ENCODE results near the gene ANGPTL3.
"Not testable (repeated sequence)": the region's sequence is repeated elsewhere in the genome, so short reads cannot be mapped to it uniquely, and the experiment has no call there.

Gene ANGPTL3, protein sequence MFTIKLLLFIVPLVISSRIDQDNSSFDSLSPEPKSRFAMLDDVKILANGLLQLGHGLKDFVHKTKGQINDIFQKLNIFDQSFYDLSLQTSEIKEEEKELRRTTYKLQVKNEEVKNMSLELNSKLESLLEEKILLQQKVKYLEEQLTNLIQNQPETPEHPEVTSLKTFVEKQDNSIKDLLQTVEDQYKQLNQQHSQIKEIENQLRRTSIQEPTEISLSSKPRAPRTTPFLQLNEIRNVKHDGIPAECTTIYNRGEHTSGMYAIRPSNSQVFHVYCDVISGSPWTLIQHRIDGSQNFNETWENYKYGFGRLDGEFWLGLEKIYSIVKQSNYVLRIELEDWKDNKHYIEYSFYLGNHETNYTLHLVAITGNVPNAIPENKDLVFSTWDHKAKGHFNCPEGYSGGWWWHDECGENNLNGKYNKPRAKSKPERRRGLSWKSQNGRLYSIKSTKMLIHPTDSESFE

DNA sequence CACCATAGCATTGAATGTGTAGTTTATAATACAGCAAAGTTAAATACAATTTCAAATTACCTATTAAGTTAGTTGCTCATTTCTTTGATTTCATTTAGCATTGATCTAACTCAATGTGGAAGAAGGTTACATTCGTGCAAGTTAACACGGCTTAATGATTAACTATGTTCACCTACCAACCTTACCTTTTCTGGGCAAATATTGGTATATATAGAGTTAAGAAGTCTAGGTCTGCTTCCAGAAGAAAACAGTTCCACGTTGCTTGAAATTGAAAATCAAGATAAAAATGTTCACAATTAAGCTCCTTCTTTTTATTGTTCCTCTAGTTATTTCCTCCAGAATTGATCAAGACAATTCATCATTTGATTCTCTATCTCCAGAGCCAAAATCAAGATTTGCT is at the start of gene ANGPTL3:
Gene ANGPTL3 (plus strand): TSS at position 240 of the 400 bp plus-strand sequence. CDS start 47 bp downstream, at position 287.
- peak; percentile 68 for DNase-seq

DNA sequence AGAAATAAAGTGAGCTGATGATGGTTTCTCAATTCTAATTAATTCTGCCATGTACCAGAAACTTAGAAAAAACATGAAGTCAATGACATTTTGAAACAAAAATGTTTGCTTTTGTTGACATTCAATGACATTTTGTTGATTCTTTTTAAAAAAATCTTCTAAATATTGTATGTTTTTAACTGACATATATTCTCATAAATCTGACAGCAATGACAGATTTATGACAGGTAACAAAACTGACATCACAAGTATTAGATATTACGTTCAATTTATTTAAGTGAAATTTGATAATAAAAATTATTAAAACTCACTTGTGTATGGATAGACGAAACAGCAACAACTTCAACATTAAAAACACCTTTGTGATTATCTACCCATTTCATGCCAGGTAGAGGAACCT is 36.0 kb upstream of the ANGPTL3 start:
- no peak for DNase-seq

DNA sequence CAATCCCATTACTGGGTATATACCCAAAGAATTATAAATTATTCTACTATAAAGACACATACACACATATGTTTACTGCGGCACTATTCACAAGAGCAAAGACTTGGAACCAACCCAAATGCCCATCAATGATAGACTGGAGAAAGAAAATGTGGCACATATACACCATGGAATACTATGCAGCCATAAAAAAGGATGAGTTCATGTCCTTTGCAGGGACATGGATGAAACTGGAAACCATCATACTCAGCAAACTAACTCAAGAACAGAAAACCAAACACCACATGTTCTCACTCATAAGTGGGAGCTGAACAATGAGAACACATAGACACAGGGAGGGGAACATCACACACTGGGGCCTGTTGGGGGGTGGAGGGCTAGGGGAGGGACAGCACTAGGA is 30.1 kb upstream of the ANGPTL3 start:
- not testable (repeated sequence) for DNase-seq

DNA sequence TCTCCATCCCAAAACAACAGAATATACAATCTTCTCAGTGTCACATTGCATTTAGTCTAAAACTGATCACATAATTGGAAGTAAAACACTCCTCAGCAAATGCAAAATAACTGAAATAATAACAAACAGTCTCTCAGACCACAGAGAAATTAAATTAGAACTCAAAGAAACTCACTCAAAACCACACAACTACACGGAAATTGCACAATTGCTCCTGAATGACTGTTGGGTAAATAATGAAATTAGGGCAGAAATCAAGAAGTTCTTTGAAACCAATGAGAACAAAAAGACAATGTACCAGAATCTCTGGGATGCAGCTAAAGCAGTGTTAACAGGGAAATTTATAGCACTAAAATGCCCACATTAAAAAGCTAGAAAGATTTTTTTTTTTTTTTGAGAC is 29.4 kb upstream of the ANGPTL3 start:
- not testable (repeated sequence) for DNase-seq

DNA sequence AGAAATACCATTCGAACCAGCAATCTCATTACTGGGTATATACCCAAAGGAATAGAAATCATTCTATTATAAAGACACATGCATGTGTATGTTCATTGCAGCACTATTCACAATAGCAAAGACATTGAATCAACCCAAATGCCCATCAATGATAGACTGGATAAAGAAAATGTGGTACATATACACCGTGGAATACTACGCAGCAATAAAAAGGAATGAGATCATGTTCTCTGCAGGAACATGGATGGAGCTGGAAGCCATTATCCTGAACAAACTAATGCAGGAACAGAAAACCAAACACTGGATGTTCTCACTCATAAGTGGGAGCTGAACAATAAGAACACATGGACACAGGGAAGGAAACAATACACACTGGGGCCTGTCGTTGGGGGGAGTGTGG is 25.8 kb upstream of the ANGPTL3 start:
- not testable (repeated sequence) for DNase-seq

DNA sequence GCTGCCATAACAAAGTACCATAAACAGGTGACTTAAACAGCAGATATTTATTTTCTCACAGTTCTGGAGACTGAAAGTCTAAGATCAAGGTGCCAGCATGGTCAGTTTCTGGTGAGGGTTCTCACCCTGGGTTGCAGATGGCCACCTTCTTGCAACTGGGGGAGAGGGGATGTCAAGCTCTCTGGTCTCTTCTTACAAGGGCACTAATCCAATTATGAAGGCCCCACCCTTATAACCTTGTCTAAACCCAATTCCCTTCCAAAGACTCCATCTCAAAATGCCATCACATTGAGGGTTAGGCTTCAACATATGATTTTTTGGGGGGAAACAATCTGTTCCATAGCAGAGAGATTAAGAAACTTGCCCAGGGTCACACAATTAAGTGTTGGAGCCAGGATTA is 24.8 kb upstream of the ANGPTL3 start:
- no peak for DNase-seq

DNA sequence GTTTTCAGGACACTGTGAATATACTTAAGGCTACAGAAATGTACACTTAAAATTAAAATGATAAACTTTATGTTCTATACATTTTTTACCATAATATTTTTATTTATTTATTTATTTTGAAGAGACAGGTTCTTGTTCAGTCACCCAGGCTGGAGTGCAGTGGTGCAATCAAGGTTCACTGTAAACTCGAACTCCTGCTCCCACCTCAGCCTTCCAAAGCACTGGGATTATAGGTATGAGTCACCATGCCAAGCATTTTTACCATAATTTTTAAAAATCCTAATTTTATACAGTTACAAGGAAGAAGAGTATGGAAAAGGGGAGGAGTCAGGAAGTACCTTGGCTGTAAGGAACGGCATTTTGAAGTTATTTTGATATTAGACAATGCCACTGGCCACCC is 23.6 kb upstream of the ANGPTL3 start:
- DNase-seq, result no peak

DNA sequence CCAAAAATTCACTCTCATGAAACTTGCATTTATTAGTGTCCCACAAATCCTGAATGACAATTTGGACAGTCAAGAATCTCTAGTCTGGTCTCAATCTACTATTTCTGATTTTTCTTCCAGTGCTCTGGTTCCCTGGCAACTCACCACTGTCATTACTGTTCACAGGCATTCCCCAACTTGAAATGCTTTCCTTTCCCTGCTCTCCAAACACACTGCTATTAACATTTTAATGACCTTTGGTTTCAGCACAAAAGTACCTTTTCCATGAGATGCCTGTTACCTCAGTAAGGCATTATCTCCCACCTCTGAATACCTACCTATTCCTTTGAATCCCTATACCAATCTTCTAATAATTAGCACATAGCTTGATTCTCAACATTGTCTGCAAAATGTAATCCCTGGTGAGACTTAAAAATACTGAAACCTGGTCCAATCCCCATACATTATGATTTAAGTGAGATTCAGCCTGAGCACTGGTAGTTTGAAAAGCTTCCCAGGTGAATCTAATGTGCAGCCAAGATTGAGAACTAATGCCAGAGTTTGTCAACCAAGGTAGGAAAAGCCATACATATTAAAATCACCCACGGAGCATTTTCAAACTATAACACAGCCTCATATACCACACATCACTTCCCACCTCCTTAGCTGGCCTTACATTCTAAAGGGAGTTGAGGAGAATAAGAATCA is 11.7 kb upstream of the ANGPTL3 start:
- DNase-seq, result no peak

DNA sequence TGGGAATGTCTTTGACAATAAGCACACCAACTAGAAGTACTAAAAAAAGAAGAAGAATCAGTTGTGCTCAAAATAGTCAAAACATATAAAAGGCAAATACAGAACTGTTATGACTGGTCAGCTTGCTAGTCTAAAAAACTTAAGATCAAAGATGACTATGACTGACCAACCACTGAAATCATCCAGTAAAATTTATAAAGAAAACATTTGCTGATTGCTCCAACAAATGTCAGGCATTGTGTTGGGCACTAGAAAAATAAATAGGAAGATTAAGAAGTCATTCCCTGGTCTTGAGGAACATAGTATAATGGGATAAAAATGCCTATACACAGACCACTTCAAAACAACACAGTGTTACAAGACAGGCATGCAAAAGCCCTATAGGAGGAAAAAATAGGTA is 9.3 kb upstream of the ANGPTL3 start:
- DNase-seq, result no peak

DNA sequence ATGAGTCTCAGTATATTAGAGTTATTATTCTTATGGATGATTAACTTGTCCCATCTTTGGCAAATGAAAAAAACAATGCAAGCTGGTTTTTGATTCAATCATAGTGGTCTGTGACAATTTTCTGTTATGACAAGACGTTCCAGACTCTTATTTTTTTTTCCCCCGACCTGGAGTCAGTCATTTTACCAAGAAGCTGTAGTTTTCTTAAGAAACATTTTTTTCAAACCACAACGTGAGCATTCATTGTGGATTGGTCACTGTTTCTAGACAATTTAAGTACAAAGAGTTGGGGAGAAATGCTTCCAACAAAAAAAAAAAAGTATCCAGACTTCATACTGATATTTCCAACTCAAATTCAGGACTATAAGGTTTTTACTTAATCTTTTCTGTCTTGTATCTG is 8.0 kb upstream of the ANGPTL3 start:
- DNase-seq, result no peak

DNA sequence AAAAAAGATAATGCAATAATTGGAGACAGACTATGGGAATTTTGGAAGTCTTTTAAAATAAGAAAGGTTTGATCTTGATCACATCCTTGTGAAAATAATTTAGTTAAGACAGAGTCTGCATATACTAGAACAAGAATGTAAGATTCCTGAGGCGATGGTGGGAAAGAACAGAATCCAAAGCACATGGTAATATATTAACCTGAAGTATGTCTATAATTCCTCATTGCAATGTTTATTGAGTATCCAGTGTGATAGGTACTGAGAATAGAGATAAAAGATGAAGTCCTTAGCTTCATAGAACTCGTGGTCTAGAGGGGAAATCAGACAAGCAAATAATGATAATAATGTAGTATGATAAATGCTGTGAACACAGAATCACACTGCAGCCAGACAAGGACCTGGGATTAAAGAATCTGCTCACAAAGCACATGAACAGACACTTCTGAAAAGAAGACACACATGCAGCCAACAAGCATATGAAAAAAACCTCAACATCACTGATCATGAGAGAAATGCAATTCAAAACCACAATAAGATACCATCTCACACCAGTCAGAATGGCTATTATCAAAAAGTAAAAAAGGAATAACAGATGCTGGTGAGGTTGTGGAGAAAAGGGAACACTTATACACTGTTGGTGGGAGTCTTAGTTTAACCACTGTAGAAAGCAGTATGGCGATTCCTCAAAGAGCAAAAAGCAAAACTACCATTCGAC is 6.9 kb upstream of the ANGPTL3 start:
- peak; percentile 23 for DNase-seq

DNA sequence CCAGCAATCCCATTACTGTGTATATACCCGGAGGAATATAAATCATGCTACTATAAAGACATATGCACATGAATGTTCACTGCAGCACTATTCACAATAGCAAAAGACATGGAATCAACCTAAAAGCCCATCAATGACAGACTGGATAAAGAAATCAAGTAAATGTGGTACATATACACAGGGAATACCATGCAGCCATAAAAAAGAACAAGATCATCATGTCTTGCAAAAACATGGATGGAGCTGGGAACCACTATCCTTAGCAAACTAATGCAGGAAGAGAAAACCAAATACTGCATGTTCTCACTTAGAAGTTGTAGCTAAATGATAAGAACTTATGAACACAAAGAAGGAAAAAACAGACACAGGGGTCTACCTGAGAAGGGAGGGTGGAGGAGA is 6.4 kb upstream of the ANGPTL3 start:
- DNase-seq, result no peak

DNA sequence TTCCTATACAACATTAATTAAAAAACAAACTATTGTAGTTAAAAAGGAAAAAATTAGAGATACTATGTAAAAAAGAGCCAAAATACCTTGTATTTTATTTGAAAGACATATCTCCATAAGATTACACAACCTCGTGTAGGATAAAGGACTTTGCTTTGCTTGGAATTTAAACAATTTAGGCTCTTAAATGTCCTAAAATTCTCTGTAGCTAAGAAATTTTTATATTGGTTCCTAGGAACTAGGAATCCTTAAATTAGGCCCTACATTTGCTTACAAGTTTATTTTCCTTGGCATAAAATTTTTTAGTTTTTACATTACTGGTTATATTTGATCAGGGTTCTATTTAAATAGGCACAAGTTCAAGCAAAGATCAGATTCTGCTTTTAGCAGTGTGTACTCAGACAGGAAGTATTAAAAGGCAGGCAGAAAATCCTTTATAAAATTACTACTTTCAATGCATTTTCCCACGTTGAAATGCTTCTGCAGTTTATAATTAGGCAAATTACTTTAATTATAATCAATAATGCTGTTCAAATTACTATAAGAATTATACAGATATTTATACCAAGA is 3.4 kb upstream of the ANGPTL3 start:
- no peak for DNase-seq

DNA sequence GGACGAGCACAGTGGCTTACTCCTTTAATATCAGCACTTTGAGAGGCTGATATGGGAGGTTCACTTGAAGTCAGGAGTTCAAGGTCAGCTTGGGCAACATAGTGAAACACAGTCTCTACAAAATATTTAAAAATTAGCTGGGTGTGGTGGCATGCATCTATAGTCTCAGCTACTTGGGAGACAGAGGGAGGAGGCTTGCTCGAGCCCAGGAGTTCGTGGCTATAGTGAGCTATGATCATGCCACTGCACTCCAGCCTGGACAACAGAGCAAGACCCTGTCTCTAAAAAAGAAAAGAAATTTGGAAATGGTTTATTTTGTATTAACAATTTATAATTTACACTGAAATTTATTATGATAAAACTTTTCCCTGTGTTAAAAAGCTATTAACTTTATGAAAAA is 1.7 kb upstream of the ANGPTL3 start:
- DNase-seq, result no peak

DNA sequence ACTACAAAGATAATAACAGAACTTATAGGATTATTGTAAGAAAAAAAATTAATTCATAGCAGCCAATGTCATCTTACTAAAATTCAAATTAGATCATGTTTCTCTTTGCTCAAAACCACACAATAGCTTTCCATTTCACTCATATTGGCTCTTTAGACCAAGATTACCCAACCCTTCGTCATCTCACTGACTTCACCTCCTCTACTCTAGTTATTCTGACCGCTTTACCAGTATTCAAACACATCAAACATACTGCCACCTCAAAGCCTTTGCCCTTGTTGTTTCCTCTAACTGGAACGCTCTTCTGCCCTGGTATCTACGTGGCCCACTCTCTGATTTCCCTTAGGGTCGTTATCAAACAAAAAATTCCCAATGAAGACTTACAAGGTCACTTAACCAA is 1.7 kb downstream of the ANGPTL3 start:
- no peak for DNase-seq

DNA sequence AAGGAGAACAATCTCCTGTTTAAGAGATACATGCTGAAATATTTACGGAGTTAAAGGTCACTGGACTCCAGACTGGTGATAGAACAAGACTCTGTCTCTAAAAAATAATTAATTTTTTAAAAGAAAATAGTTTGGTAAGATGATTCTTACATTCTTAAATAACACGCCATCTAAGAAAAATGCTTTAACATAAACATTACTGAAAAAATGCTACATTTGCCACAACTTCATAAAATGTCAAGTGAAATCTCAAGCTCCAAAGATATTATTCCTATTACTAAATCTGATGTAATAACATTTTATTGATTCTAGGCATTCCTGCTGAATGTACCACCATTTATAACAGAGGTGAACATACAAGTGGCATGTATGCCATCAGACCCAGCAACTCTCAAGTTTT is 4.1 kb downstream of the ANGPTL3 start:
- DNase-seq, result no peak

DNA sequence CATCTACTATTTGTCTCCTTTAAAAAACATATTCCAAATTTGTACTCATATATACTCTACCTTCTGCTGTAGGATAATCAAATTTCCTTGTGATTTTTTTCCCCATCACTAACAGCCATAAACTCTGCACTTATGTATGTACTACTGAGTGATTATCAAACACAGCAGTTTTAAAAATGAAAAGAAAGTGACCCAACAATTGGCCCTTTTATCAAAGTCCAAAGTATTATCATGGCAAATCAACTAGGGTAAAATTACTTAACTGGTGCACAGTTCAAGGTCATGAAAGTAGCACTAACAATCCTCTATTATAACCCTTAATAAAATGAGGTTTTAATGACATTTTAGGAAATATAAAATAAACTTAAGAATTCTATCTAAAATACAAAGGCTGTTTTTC is 11.6 kb downstream of the ANGPTL3 start:
- DNase-seq, result no peak

DNA sequence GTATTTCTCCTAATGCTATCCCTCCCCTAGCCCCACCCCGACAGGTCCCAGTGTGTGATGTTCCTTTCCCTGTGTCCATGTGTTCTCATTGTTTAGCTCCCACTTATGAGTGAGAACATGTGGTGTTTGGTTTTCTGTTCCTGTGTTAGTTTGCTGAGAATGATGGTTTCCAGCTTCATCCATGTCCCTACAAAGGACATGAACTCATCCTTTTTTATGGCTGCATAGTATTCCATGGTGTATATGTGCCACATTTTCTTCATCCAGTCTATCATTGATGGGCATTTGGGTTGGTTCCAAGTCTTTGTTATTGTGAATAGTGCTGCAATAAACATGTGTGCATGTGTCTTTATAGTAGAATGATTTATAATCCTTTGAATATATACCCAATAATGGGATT is 13.3 kb downstream of the ANGPTL3 start:
- not testable (repeated sequence) for DNase-seq

DNA sequence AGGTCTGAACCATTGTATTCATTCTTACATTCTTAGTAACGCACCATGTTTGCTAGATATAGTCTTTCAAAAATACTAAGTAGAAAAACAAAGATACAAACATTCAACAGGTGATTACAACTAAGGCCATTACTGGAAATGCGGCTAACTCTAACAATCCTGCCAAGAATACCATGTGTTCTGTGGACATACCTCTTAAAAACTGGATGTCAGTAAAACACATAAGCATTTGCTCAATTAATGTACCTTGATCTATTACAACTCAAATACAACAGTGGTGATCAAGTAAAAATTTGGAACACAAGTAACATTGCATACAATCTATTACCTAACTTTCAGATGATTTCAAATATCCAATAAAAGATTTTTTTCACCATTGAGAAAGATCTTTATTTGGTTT is 15.4 kb downstream of the ANGPTL3 start:
- no peak for DNase-seq

DNA sequence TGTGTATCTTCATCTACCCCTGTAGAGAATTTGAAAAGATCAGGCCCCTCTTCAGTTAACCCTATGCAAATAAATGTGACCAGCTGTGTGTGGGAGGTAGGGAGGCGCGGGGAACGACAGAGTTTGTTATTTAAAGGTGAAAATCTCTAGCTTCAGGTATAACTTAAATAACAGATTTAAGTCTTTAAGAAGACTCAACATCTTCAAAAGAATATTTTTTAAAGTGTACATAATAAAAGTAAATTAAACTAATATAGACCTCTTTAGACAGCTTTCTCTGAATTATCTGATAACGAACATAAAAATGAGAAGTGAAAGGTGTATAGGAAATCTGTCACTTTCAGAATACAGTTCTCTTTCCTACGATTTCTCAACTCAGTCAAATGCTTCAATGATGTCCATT is 16.0 kb downstream of the ANGPTL3 start:
- no peak for DNase-seq

DNA sequence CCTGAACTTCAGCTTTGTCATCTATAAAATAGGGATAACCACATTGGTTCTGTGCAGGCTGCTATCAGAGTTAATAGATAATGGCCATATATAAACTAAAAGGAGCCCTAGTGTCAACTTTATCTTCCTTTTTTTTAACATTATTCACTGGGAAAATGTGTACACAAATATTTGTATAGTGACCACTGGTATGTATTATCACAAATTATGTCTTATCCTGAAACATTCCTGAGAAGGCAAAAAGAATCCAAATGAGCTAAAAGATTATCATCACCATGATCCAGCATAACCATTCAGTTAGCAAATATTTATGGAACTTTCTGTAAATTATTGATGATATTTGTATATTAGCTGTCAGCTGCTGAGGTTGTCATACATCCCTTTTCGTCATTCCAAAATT is 16.6 kb downstream of the ANGPTL3 start:
- no peak for DNase-seq

DNA sequence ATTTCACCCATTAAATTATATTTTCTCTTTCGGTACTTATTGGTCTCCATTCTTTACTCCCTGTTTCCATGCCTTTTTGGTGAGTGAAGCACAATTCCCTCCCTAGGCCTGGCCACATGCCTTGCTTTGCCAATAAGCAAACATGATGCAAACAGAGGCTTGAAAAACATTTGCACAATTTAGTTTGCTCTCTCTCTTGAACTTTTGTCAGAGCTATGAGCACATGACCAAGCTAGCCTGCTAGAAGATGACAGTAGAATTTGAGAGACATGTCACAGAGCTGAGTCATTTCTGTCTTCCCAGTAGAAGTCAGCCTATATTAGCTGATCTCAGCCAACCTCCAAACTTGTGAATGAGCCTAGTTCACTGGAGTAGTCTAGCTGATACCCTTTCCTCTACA is 24.6 kb downstream of the ANGPTL3 start:
- peak; percentile 93 for DNase-seq

DNA sequence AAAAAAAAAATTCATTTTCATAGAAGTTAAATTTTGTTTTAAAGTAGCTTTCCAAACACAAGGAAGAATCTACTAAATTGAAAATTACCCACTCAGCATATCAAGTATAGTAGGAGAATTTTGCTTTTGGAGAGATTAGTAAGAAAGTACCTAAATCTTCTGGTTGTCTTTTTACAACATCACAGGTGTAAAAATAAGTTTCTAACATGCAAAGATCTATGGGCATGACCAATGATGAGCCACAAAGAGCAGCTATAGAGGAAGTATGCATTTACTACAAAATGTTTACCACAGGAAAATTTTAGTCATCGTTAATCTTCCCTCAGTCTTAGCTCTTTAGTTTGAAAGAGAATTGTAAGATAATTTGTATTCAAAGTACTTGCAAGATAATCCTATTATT is 28.1 kb downstream of the ANGPTL3 start:
- no peak for DNase-seq
